ENCODE data around the gene HTR3D.

The HTR3D gene

GRCh38 chr3:184039414-184039813 lies 7.9 kb downstream of the HTR3D start:
- 89 to 100% methylated on average over 1 to 4 of the region's 5 CpGs for WGBS, 2 experiments (ENCODE audit: insufficient coverage in 2 of 2)
- H3K36me3 ChIP-seq (ENCODE audit: control insufficient read depth, insufficient read depth, low read length): no peaks in the 10 kb centered on the region
- no peaks in the 10 kb centered on the region for H3K4me1 ChIP-seq (ENCODE audit: control insufficient read depth, insufficient read depth, low read length, poor library complexity, severe bottlenecking)
- H3K27ac ChIP-seq (ENCODE audit: low read depth, low read length, severe bottlenecking): no peak overlapping the region
- H3K4me3 ChIP-seq (ENCODE audit: extremely low read depth, insufficient read depth, low read length, poor library complexity, severe bottlenecking): no peak overlapping the region
- H3K9me3 ChIP-seq (ENCODE audit: control insufficient read depth, low read length): no peaks in the 10 kb centered on the region

GRCh38 chr3:184040010-184040409 lies 8.5 kb downstream of the HTR3D start:
- no peak overlapping the region for H3K27ac ChIP-seq (ENCODE audit: low read depth, low read length, severe bottlenecking)
- 45 to 47% methylated on average over 2 to 3 of the region's 3 CpGs for WGBS, 2 experiments (ENCODE audit: insufficient coverage in 2 of 2)
- no peaks in the 10 kb centered on the region for H3K36me3 ChIP-seq (ENCODE audit: control insufficient read depth, insufficient read depth, low read length)
- H3K4me3 ChIP-seq (ENCODE audit: extremely low read depth, insufficient read depth, low read length, poor library complexity, severe bottlenecking): no peak overlapping the region
- H3K9me3 ChIP-seq (ENCODE audit: control insufficient read depth, low read length): no peaks in the 10 kb centered on the region
- H3K4me1 ChIP-seq (ENCODE audit: control insufficient read depth, insufficient read depth, low read length, poor library complexity, severe bottlenecking): no peaks in the 10 kb centered on the region

- Histone ChIP-seq H3K27ac (ENCODE audit: low read depth, low read length, severe bottlenecking) (no peak overlapping the region), H3K36me3 (ENCODE audit: control insufficient read depth, insufficient read depth, low read length) (no peaks in the 10 kb centered on the region), H3K9me3 (ENCODE audit: control insufficient read depth, low read length) (no peaks in the 10 kb centered on the region), H3K4me3 (ENCODE audit: extremely low read depth, insufficient read depth, low read length, poor library complexity, severe bottlenecking) (no peak overlapping the region), H3K4me1 (ENCODE audit: control insufficient read depth, insufficient read depth, low read length, poor library complexity, severe bottlenecking) (no peaks in the 10 kb centered on the region)
- 92 to 100% methylated on average over 1 of the region's 1 CpG for WGBS, 2 experiments (ENCODE audit: insufficient coverage in 2 of 2)
These were observed 11.1 kb downstream of the HTR3D start for GRCh38 chr3:184042617-184043016.

GRCh38 chr3:184045995-184046394 lies 14.5 kb downstream of the HTR3D start:
- H3K36me3 ChIP-seq (ENCODE audit: control insufficient read depth, insufficient read depth, low read length): no peaks in the 10 kb centered on the region
- no peak overlapping the region for H3K27ac ChIP-seq (ENCODE audit: low read depth, low read length, severe bottlenecking)
- 96 to 100% methylated on average over 2 to 3 of the region's 5 CpGs for WGBS, 2 experiments (ENCODE audit: insufficient coverage in 2 of 2)
- H3K9me3 ChIP-seq (ENCODE audit: control insufficient read depth, low read length): no peaks in the 10 kb centered on the region
- H3K4me3 ChIP-seq (ENCODE audit: extremely low read depth, insufficient read depth, low read length, poor library complexity, severe bottlenecking): no peak overlapping the region
- no peaks in the 10 kb centered on the region for H3K4me1 ChIP-seq (ENCODE audit: control insufficient read depth, insufficient read depth, low read length, poor library complexity, severe bottlenecking)

- no peaks in the 10 kb centered on the region for H3K4me1 ChIP-seq (ENCODE audit: control insufficient read depth, insufficient read depth, low read length, poor library complexity, severe bottlenecking)
- WGBS, 2 experiments (ENCODE audit: insufficient coverage in 2 of 2): 92 to 99% methylated on average over 6 to 7 of the region's 7 CpGs
- no peaks in the 10 kb centered on the region for H3K36me3 ChIP-seq (ENCODE audit: control insufficient read depth, insufficient read depth, low read length)
- H3K9me3 ChIP-seq (ENCODE audit: control insufficient read depth, low read length): no peaks in the 10 kb centered on the region
- H3K4me3 ChIP-seq (ENCODE audit: extremely low read depth, insufficient read depth, low read length, poor library complexity, severe bottlenecking): no peak overlapping the region
- no peak overlapping the region for H3K27ac ChIP-seq (ENCODE audit: low read depth, low read length, severe bottlenecking)
These were observed 18.8 kb downstream of the HTR3D start for GRCh38 chr3:184050217-184050847.

- WGBS, 2 experiments (ENCODE audit: insufficient coverage in 2 of 2): 78 to 80% methylated on average over 4 of the region's 4 CpGs
- Histone ChIP-seq H3K4me1 (ENCODE audit: control insufficient read depth, insufficient read depth, low read length, poor library complexity, severe bottlenecking) (no peaks in the 10 kb centered on the region), H3K4me3 (ENCODE audit: extremely low read depth, insufficient read depth, low read length, poor library complexity, severe bottlenecking) (no peak within 1 kb of the TSS), H3K36me3 (ENCODE audit: control insufficient read depth, insufficient read depth, low read length) (no peaks in the 10 kb centered on the region), H3K27ac (ENCODE audit: low read depth, low read length, severe bottlenecking) (no peak within 1 kb of the TSS), H3K9me3 (ENCODE audit: control insufficient read depth, low read length) (no peaks in the 10 kb centered on the region)
These were observed 21.2 kb downstream of the HTR3D start, which contains the start of gene HTR3C for GRCh38 chr3:184052767-184053166. HTR3C (plus strand) TSS chr3:184053047; CDS start chr3:184053081, 34 bp downstream.

GRCh38 chr3:184058029-184058428 lies 26.5 kb downstream of the HTR3D start:
- no peak overlapping the region for H3K4me3 ChIP-seq (ENCODE audit: extremely low read depth, insufficient read depth, low read length, poor library complexity, severe bottlenecking)
- H3K9me3 ChIP-seq (ENCODE audit: control insufficient read depth, low read length): no peaks in the 10 kb centered on the region
- no peaks in the 10 kb centered on the region for H3K4me1 ChIP-seq (ENCODE audit: control insufficient read depth, insufficient read depth, low read length, poor library complexity, severe bottlenecking)
- H3K27ac ChIP-seq (ENCODE audit: low read depth, low read length, severe bottlenecking): no peak overlapping the region
- no peaks in the 10 kb centered on the region for H3K36me3 ChIP-seq (ENCODE audit: control insufficient read depth, insufficient read depth, low read length)
- WGBS, 2 experiments (ENCODE audit: insufficient coverage in 2 of 2): 78 to 85% methylated on average over 4 to 5 of the region's 9 CpGs

GRCh38 chr3:184059424-184059823 lies 27.9 kb downstream of the HTR3D start:
- Histone ChIP-seq H3K36me3 (ENCODE audit: control insufficient read depth, insufficient read depth, low read length) (no peaks in the 10 kb centered on the region), H3K9me3 (ENCODE audit: control insufficient read depth, low read length) (no peaks in the 10 kb centered on the region), H3K4me3 (ENCODE audit: extremely low read depth, insufficient read depth, low read length, poor library complexity, severe bottlenecking) (no peak overlapping the region), H3K4me1 (ENCODE audit: control insufficient read depth, insufficient read depth, low read length, poor library complexity, severe bottlenecking) (no peaks in the 10 kb centered on the region), H3K27ac (ENCODE audit: low read depth, low read length, severe bottlenecking) (no peak overlapping the region)
- whole genome bisulfite sequencing, 2 experiments (ENCODE audit: insufficient coverage in 2 of 2): 75 to 93% methylated on average over 4 to 6 of the region's 7 CpGs

- H3K36me3 ChIP-seq (ENCODE audit: control insufficient read depth, insufficient read depth, low read length): no peaks in the 10 kb centered on the region
- H3K4me1 ChIP-seq (ENCODE audit: control insufficient read depth, insufficient read depth, low read length, poor library complexity, severe bottlenecking): no peaks in the 10 kb centered on the region
- no peak overlapping the region for H3K4me3 ChIP-seq (ENCODE audit: extremely low read depth, insufficient read depth, low read length, poor library complexity, severe bottlenecking)
- no peak overlapping the region for H3K27ac ChIP-seq (ENCODE audit: low read depth, low read length, severe bottlenecking)
- no peaks in the 10 kb centered on the region for H3K9me3 ChIP-seq (ENCODE audit: control insufficient read depth, low read length)
These were observed 31.1 kb downstream of the HTR3D start for GRCh38 chr3:184062637-184063036.

GRCh38 chr3:184066211-184066610 lies 34.7 kb downstream of the HTR3D start:
- Histone ChIP-seq H3K4me1 (ENCODE audit: control insufficient read depth, insufficient read depth, low read length, poor library complexity, severe bottlenecking) (no peaks in the 10 kb centered on the region), H3K36me3 (ENCODE audit: control insufficient read depth, insufficient read depth, low read length) (no peaks in the 10 kb centered on the region), H3K27ac (ENCODE audit: low read depth, low read length, severe bottlenecking) (no peak overlapping the region), H3K4me3 (ENCODE audit: extremely low read depth, insufficient read depth, low read length, poor library complexity, severe bottlenecking) (no peak overlapping the region), H3K9me3 (ENCODE audit: control insufficient read depth, low read length) (peaks cover 8% of the 10 kb centered on the region)
- WGBS, 2 experiments (ENCODE audit: insufficient coverage in 2 of 2): no CpG with 5 or more reads among the region's 2 CpGs

GRCh38 chr3:184067573-184068055 lies 36.1 kb downstream of the HTR3D start:
- no peak overlapping the region for H3K27ac ChIP-seq (ENCODE audit: low read depth, low read length, severe bottlenecking)
- no peak overlapping the region for H3K4me3 ChIP-seq (ENCODE audit: extremely low read depth, insufficient read depth, low read length, poor library complexity, severe bottlenecking)
- H3K4me1 ChIP-seq (ENCODE audit: control insufficient read depth, insufficient read depth, low read length, poor library complexity, severe bottlenecking): no peaks in the 10 kb centered on the region
- H3K36me3 ChIP-seq (ENCODE audit: control insufficient read depth, insufficient read depth, low read length): no peaks in the 10 kb centered on the region
- H3K9me3 ChIP-seq (ENCODE audit: control insufficient read depth, low read length): peaks cover 9% of the 10 kb centered on the region
- 74 to 100% methylated on average over 4 of the region's 6 CpGs for WGBS, 2 experiments (ENCODE audit: insufficient coverage in 2 of 2)
